PFSK-1 (cell line): Measurements from ENCODE around the gene GPC6.

Source experiments
- FOXP2 ChIP-seq: optimal IDR thresholded peaks from 2 replicates; pipeline ENCODE3; 2011; ENCODE audit warnings: borderline replicate concordance, control low read depth, inconsistent platforms; ENCODE audit not compliant: insufficient read depth; ENCODE audit errors: extremely low read length, extremely low read depth
- POLR2AphosphoS5 ChIP-seq: IDR thresholded peaks from 2 replicates; pipeline ENCODE4 v1.6.1; 2012; ENCODE audit warnings: low read depth, mild to moderate bottlenecking, control low read depth, low read length, moderate library complexity
- REST ChIP-seq, 2 experiments: IDR thresholded peaks; 2 replicates each; pipeline versions ENCODE4 v1.6.1 to v1.8.0; 2011 to 2012; ENCODE audit warnings: low read depth in 2 of 2, low read length in 2 of 2, control low read depth in 1 of 2, inconsistent platforms in 1 of 2, mild to moderate bottlenecking in 1 of 2, moderate library complexity in 1 of 2; ENCODE audit not compliant: insufficient read depth in 1 of 2
- SIN3A ChIP-seq: IDR thresholded peaks from 2 replicates; pipeline ENCODE4 v1.6.1; 2012; ENCODE audit warnings: mild to moderate bottlenecking, low read length, moderate library complexity, borderline replicate concordance; ENCODE audit not compliant: insufficient read depth
- TAF1 ChIP-seq: IDR thresholded peaks from 2 replicates; pipeline ENCODE4 v1.6.1; 2012; ENCODE audit warnings: low read length, control low read depth, borderline replicate concordance; ENCODE audit not compliant: insufficient read depth

- no peak for TF ChIP-seq TAF1
- TF ChIP-seq REST (IDR thresholded peaks at IDR 0.05; ENCODE audit: insufficient read depth in 1 of 2, low read depth in 2 of 2, low read length in 2 of 2), result no peak
- no peak for TF ChIP-seq POLR2AphosphoS5
- TF ChIP-seq SIN3A, result no peak
- no peak for TF ChIP-seq FOXP2
Measured at GRCh38 chr13:94140511-94140910, 913.9 kb downstream of the GPC6 start.
